Astrocyte (in vitro differentiated cells and primary cell): ENCODE data around the gene ANKRD45.

Source experiments
- EZH2 ChIP-seq: IDR thresholded peaks from 2 replicates; pipeline ENCODE4 v1.6.1; 2012; ENCODE audit warnings: mild to moderate bottlenecking, low read length, inconsistent platforms; ENCODE audit not compliant: insufficient read depth
- TF ChIP-seq, protein P1 (sequence below): IDR thresholded peaks from 2 replicates; pipeline ENCODE4 v1.5.1; 2011; ENCODE audit warnings: low read depth, mild to moderate bottlenecking, inconsistent platforms, low read length, moderate library complexity; ENCODE audit not compliant: insufficient read depth

DNA sequence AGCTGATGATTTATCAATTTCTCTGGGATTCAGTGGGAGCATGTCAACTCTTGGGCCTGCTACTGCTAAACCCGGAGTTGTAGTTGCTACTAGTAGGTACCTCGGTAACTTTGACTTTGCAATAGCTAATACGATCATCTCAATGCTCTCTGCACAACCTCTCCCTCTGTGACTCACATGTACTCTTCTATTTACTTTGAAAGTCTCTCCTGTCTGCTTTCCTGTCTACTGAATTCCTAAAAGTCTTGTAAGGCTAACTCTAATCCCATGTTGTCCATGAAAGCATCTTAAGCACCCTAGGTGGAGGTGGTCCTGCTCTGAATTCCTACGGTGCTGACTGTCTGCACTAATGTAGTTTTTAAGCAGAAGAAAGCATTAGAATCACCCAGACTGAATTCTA, 96.1 kb downstream of the ANKRD45 start:
- TF ChIP-seq, protein P1, sequence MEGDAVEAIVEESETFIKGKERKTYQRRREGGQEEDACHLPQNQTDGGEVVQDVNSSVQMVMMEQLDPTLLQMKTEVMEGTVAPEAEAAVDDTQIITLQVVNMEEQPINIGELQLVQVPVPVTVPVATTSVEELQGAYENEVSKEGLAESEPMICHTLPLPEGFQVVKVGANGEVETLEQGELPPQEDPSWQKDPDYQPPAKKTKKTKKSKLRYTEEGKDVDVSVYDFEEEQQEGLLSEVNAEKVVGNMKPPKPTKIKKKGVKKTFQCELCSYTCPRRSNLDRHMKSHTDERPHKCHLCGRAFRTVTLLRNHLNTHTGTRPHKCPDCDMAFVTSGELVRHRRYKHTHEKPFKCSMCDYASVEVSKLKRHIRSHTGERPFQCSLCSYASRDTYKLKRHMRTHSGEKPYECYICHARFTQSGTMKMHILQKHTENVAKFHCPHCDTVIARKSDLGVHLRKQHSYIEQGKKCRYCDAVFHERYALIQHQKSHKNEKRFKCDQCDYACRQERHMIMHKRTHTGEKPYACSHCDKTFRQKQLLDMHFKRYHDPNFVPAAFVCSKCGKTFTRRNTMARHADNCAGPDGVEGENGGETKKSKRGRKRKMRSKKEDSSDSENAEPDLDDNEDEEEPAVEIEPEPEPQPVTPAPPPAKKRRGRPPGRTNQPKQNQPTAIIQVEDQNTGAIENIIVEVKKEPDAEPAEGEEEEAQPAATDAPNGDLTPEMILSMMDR = no peak
- TF ChIP-seq EZH2 = no peak
